ENCODE results near the gene TMEM215. TPM values are rescaled to one million over a fixed set of nuclear protein-coding genes. Genes with fewer than 3 reads are reported as not detected.

Gene TMEM215
- total and polyA plus RNA-seq, 2 donors (not counting 3 experiments of a cell fraction or from before 2014, with no cell fraction given) = not detected

DNA sequence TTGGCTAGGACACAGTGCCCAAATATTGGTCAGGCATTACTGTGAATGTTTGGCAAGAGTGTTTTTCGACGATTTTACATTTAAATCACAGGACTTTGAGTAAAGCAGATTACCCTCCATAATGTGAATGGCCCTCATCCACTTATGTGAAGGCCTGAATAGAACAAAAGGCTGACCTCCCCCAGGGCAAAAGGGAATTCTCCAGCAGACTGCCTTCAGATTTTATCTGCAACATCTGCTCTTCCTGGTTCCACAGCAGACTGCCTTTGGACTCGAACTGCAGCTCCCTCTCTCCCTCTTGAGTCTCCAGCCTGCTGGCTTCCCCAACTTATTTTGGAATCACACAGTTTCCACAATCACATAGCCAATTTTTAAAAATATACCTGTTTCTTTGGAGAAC is 7.1 kb upstream of the TMEM215 start:
- no peaks in the 10 kb centered on the region for H3K9me1 ChIP-seq (replicated peaks; ENCODE audit: control insufficient read depth, extremely low read depth, insufficient read depth, low read length)
- H3K4me2 ChIP-seq (ENCODE audit: insufficient read depth, low read length) = no peak overlapping the region
- no peak for DNase-seq (ENCODE audit: low read depth, low spot score)
- no peaks in the 10 kb centered on the region for H3K79me2 ChIP-seq (ENCODE audit: control insufficient read depth, insufficient read depth, low read length)
- no peaks in the 10 kb centered on the region for H3K36me3 ChIP-seq (ENCODE audit: control insufficient read depth in 2 of 2, extremely low read depth in 1 of 2, insufficient read depth in 2 of 2, low read length in 2 of 2)
- FAIRE-seq = no peak
- H4K20me1 ChIP-seq (replicated peaks; ENCODE audit: control insufficient read depth, extremely low read depth, insufficient read depth, low read length) = no peaks in the 10 kb centered on the region
- H3K27me3 ChIP-seq (ENCODE audit: control insufficient read depth in 2 of 2, insufficient read depth in 2 of 2, low read length in 2 of 2) = peaks cover 4 to 6% of the 10 kb centered on the region in 2 experiments
- no peak overlapping the region for H2AFZ ChIP-seq (ENCODE audit: low read depth, low read length)
- CTCF ChIA-PET = no interaction called here
- H3K9ac ChIP-seq (replicated peaks; ENCODE audit: extremely low read depth, insufficient read depth, low read length) = no peak overlapping the region
- H3K4me3 ChIP-seq (replicated peaks in 1 of 3; ENCODE audit: insufficient read depth in 1 of 3, low read depth in 1 of 3, low read length in 3 of 3) = no peak overlapping the region
- POLR2A ChIA-PET = no interaction called here
- no TSS peak for BruUV-seq (replicated peaks)
- H3K4me1 ChIP-seq (ENCODE audit: control insufficient read depth, extremely low read depth, insufficient read depth, low read length) = no peaks in the 10 kb centered on the region
- dilution Hi-C loops (cut with MboI; ENCODE audit: extremely low pct_ligation_motif_present, low sequenced_read_pairs) (no loop called here), intact Hi-C loops (cut with micrococcal nuclease) (no loop called here)
- no peaks in the 10 kb centered on the region for H3K9me3 ChIP-seq (replicated peaks; ENCODE audit: control insufficient read depth, insufficient read depth, low read length)
- TF ChIP-seq, protein P1, sequence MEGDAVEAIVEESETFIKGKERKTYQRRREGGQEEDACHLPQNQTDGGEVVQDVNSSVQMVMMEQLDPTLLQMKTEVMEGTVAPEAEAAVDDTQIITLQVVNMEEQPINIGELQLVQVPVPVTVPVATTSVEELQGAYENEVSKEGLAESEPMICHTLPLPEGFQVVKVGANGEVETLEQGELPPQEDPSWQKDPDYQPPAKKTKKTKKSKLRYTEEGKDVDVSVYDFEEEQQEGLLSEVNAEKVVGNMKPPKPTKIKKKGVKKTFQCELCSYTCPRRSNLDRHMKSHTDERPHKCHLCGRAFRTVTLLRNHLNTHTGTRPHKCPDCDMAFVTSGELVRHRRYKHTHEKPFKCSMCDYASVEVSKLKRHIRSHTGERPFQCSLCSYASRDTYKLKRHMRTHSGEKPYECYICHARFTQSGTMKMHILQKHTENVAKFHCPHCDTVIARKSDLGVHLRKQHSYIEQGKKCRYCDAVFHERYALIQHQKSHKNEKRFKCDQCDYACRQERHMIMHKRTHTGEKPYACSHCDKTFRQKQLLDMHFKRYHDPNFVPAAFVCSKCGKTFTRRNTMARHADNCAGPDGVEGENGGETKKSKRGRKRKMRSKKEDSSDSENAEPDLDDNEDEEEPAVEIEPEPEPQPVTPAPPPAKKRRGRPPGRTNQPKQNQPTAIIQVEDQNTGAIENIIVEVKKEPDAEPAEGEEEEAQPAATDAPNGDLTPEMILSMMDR (IDR thresholded peaks at IDR 0.05; ENCODE audit: extremely low read depth in 1 of 2, insufficient read depth in 1 of 2, low read depth in 1 of 2, low read length in 2 of 2) = no peak
- TF ChIP-seq EZH2 (IDR thresholded peaks at IDR 0.05; ENCODE audit: borderline replicate concordance, low read depth, low read length, severe bottlenecking) = no peak
- TF ChIP-seq, protein P2, sequence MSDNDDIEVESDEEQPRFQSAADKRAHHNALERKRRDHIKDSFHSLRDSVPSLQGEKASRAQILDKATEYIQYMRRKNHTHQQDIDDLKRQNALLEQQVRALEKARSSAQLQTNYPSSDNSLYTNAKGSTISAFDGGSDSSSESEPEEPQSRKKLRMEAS (IDR thresholded peaks at IDR 0.05; ENCODE audit: insufficient read depth, insufficient read length) = no peak
- TF ChIP-seq GATA2 (IDR thresholded peaks at IDR 0.05; ENCODE audit: insufficient read depth, insufficient read length, low read depth, low read length) = no peak
- TF ChIP-seq JUN (IDR thresholded peaks at IDR 0.05; ENCODE audit: borderline replicate concordance, insufficient read depth, insufficient read length, low read depth) = no peak
- TF ChIP-seq FOS (IDR thresholded peaks at IDR 0.05; ENCODE audit: borderline replicate concordance, insufficient read depth, low read length) = no peak
- TF ChIP-seq MYC (IDR thresholded peaks at IDR 0.05; ENCODE audit: low read depth, low read length) = no peak
- no peak for TF ChIP-seq POLR2A (IDR thresholded peaks at IDR 0.05; ENCODE audit: low read depth, low read length)
- no peak for TF ChIP-seq POLR2AphosphoS5 (IDR thresholded peaks at IDR 0.05; ENCODE audit: insufficient read depth, low read depth, low read length)
- no peak overlapping the region for H3K27ac ChIP-seq (ENCODE audit: insufficient read depth, low read depth, low read length)

Data from endothelial cell of umbilical vein (primary cell).